Stomach (tissue), 4 donors: Measurements from ENCODE around the gene PDIA5.

Experiments
- EP300 ChIP-seq: sonication (generic); formaldehyde crosslinking; IDR thresholded peaks from one replicate; pipeline ENCODE4 v1.6.1; 2017; ENCODE audit warnings: antibody characterized with exemption
- TF ChIP-seq, protein P1 (sequence below), 7 experiments: fragments of 450-650 bp in 4 of 7; fragments of 200-600 bp in 3 of 7; sonication (generic) in 3 of 7; IDR thresholded peaks; one replicate each; pipeline ENCODE4 v1.5.1; 2016 to 2019; ENCODE audit warnings: antibody characterized with exemption in 7 of 7, control low read depth in 2 of 7, mild to moderate bottlenecking in 1 of 7

DNA sequence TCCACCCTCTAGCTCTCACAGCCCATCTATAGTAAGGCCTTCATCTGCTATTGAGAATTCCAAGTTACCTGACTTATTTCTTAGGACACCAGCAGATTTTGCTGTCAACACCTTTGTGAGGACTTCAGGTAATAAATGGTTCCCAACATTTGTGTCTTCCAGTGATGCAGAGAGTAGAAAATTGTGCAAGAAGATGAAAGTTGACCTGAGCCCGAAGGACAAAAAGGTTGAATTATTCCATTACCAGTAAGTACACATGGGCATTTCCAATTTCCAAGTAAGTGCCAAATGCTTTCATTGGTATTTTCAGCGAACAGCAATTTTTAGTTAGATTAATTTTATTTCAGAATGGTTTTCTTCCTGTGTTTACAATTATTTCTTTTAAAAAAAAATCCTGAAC is 35.4 kb downstream of the PDIA5 start:
- no peak for TF ChIP-seq EP300
- TF ChIP-seq, protein P1, sequence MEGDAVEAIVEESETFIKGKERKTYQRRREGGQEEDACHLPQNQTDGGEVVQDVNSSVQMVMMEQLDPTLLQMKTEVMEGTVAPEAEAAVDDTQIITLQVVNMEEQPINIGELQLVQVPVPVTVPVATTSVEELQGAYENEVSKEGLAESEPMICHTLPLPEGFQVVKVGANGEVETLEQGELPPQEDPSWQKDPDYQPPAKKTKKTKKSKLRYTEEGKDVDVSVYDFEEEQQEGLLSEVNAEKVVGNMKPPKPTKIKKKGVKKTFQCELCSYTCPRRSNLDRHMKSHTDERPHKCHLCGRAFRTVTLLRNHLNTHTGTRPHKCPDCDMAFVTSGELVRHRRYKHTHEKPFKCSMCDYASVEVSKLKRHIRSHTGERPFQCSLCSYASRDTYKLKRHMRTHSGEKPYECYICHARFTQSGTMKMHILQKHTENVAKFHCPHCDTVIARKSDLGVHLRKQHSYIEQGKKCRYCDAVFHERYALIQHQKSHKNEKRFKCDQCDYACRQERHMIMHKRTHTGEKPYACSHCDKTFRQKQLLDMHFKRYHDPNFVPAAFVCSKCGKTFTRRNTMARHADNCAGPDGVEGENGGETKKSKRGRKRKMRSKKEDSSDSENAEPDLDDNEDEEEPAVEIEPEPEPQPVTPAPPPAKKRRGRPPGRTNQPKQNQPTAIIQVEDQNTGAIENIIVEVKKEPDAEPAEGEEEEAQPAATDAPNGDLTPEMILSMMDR (IDR thresholded peaks at IDR 0.05): no peak
